PC-3 (cell line): ENCODE measurements around the gene MBOAT7.

Experiments used
- EZH2 ChIP-seq: fragments of 300-600 bp; sonication (generic); IDR thresholded peaks from one replicate; pipeline ENCODE4 v1.6.1; 2017; ENCODE audit warnings: antibody characterized with exemption, mild to moderate bottlenecking, low read length; ENCODE audit not compliant: unreplicated experiment
- EZH2phosphoT487 ChIP-seq: fragments of 300-600 bp; sonication (generic); IDR thresholded peaks from 2 replicates; pipeline ENCODE4 v1.6.1; 2018; ENCODE audit warnings: mild to moderate bottlenecking, antibody characterized with exemption, low read length, borderline replicate concordance
- TF ChIP-seq, protein P1 (sequence below): fragments of 300-600 bp; sonication (generic); conservative IDR thresholded peaks from 2 replicates; pipeline ENCODE4 v1.5.1; 2017; ENCODE audit warnings: antibody characterized with exemption, low read depth, mild to moderate bottlenecking, low read length

DNA sequence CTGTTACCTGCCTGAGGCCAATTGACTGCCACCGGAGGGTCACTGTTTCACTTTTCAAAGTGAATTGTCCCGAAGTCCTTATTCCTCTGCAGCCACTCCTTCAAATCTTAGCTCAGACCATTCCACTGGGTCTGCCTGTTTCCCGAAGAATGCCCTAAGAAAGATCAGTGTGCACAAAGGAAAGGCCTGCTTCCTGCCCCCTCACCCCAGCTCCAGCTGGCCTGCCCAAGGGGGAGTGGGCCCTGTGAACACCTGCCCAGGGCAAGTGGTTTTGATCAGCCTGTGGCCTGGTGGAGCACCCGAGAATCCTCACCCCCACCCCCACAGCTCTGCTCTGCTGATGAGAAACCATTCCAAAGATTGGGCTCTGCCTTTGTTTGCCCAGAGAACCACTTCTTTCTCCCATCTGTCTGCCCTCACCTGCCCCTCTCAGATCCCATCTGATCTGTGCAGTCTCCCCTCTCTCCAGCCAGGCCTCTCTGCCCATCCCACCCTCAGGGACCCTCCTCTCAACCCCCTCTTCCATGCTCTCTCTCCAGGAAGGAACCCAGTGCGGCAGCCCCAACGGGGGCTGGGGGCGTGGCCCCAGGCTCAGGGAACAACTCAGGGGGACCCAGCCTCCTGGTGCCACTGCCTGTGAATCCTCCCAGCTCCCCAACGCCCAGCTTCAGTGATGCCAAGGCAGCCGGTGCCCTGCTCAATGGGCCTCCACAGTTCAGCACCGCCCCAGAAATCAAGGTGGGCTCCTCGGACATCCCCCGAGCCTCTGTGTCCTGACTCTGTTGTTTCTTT is 40.2 kb downstream of the MBOAT7 start:
- TF ChIP-seq, protein P1, sequence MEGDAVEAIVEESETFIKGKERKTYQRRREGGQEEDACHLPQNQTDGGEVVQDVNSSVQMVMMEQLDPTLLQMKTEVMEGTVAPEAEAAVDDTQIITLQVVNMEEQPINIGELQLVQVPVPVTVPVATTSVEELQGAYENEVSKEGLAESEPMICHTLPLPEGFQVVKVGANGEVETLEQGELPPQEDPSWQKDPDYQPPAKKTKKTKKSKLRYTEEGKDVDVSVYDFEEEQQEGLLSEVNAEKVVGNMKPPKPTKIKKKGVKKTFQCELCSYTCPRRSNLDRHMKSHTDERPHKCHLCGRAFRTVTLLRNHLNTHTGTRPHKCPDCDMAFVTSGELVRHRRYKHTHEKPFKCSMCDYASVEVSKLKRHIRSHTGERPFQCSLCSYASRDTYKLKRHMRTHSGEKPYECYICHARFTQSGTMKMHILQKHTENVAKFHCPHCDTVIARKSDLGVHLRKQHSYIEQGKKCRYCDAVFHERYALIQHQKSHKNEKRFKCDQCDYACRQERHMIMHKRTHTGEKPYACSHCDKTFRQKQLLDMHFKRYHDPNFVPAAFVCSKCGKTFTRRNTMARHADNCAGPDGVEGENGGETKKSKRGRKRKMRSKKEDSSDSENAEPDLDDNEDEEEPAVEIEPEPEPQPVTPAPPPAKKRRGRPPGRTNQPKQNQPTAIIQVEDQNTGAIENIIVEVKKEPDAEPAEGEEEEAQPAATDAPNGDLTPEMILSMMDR = no peak
- TF ChIP-seq EZH2 (no peak), EZH2phosphoT487 (no peak)
